ENCODE results near the gene ABCC5. TPM values are rescaled to one million over a fixed set of nuclear protein-coding genes. Genes with fewer than 3 reads are reported as not detected.

Gene ABCC5
- total and polyA plus RNA-seq, 3 donors from 2014 or later, result 35.2 to 77.9 (median 61.5) TPM

GRCh38 chr3:183892610-183893214 lies 125.0 kb downstream of the ABCC5 start:
- Histone ChIP-seq H3K27ac (no peak overlapping the region), H3K4me1 (no peaks in the 10 kb centered on the region), H3K4me3 (no peak overlapping the region), H3K9me3 (no peaks in the 10 kb centered on the region), H3K36me3 (ENCODE audit: low read depth, missing control alignments) (no peaks in the 10 kb centered on the region), H3K27me3 (no peaks in the 10 kb centered on the region)
- intact Hi-C loops (cut with DNase I; ENCODE audit: low total_unique reads), result loop anchor here (10.0 kb wide), 2 partner anchors 122 to 352 kb away; partner anchors contain the start of genes ABCC5, ALG3 and EEF1AKMT4
- WGBS, 2 donors, result 65 to 70% methylated on average over 9 of the region's 9 CpGs
- TF ChIP-seq CTCF (IDR thresholded peaks at IDR 0.05) (no peak), POLR2A (IDR thresholded peaks at IDR 0.05) (no peak)
- DNase-seq, result no peak

- WGBS, 2 donors, result 68 to 78% methylated on average over 10 of the region's 10 CpGs
- no peak overlapping the region for H3K4me3 ChIP-seq
These were observed 131.9 kb downstream of the ABCC5 start for GRCh38 chr3:183885766-183886165.

DNA sequence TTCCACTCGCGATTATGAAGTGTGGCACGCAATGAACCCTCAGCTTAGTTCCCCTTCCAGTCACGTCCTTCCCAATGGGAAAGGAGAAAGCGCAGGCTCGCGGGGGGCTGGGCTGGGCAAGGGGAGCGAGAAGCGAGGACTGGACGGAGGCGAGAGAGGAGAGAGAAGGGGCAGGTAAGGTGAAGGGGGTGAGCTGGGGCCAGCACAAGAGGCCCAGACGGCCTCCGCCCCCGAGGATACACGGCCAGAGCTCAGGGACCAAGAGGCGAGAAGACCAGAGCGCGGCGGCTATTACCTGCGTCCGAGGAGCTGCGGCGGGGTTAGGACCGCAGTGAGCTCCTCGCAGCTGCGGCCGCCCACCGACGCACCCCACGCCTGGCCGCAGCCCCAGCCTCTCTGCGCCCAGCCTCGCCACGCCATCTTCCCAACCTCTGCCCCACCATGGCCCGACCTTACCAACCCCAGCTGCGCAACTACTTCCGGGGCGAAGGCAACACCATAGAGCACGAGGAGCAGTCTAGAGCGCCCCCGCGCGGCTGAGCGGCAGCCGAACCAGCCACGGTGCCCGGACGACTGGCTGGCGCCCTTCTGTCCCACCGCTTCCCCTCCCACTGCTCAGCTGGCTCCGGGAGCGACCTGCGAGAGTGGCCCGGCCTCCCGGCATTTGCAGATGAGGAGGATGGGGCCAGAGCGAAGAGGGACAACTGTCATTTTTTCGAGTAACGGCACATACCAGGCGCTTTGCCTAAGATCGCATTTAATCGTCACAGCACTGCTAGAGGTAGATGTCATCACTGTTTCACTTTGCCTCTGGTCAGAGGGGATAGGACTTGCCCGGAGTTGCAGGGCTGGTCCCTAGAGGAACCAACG lies 133.0 kb downstream of the ABCC5 start, which contains the start of gene PARL:
PARL (minus strand) TSS at position 454 of the 870 bp plus-strand sequence; CDS start at position 420, 34 bp downstream.
- intact Hi-C loops (cut with DNase I; ENCODE audit: low total_unique reads), result no loop called here
- H3K4me1 ChIP-seq, result peaks cover 13% of the 10 kb centered on the region

More at GRCh38 chr3:183885766-183886165, 131.9 kb downstream of the ABCC5 start:
- no peak for TF ChIP-seq CTCF (IDR thresholded peaks at IDR 0.05)
- TF ChIP-seq POLR2A (IDR thresholded peaks at IDR 0.05), result no peak
- Histone ChIP-seq H3K27me3 (no peaks in the 10 kb centered on the region), H3K9me3 (no peaks in the 10 kb centered on the region), H3K27ac (no peak overlapping the region), H3K4me1 (peaks cover 13% of the 10 kb centered on the region), H3K36me3 (ENCODE audit: low read depth, missing control alignments) (no peaks in the 10 kb centered on the region)
- no peak for DNase-seq
- intact Hi-C loops (cut with DNase I; ENCODE audit: low total_unique reads), result no loop called here

DNA sequence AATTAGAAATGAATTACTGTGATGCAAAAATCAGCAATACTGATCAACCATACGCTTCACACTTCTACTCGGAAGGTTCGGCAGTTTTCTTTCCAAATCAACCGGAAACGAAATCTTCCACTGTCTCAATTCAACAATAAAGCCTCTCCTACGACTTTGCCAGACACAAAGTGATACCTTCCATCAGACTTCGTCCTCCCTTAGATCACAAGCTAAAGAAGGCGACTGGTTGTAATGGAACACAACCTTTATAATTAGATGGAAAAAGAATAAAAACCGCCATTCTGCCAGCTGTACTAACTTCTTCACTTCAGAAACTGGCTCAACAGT lies 133.6 kb downstream of the ABCC5 start:
- no peak for DNase-seq
- WGBS, 2 donors, result 1% methylated on average over 9 of the region's 9 CpGs
- Histone ChIP-seq H3K4me3 (peak overlapping the region; percentile 83 to 95), H3K36me3 (ENCODE audit: low read depth, missing control alignments) (no peaks in the 10 kb centered on the region), H3K27ac (peak overlapping the region; percentile 70 to 78), H3K9me3 (no peaks in the 10 kb centered on the region), H3K4me1 (peaks cover 13% of the 10 kb centered on the region), H3K27me3 (no peaks in the 10 kb centered on the region)
- TF ChIP-seq CTCF (IDR thresholded peaks at IDR 0.05) (no peak), POLR2A (IDR thresholded peaks at IDR 0.05) (no peak)
- intact Hi-C loops (cut with DNase I; ENCODE audit: low total_unique reads), result no loop called here

More for the DNA sequence above, 133.0 kb downstream of the ABCC5 start, which contains the start of gene PARL:
- TF ChIP-seq CTCF (IDR thresholded peaks at IDR 0.05) (peak; percentile 86 to 97 (median 95)), POLR2A (IDR thresholded peaks at IDR 0.05) (no peak)
- Histone ChIP-seq H3K27me3 (no peaks in the 10 kb centered on the region), H3K27ac (peak within 1 kb of the TSS; percentile 70 to 78), H3K4me3 (peak within 1 kb of the TSS; percentile 83 to 95), H3K9me3 (no peaks in the 10 kb centered on the region), H3K36me3 (ENCODE audit: low read depth, missing control alignments) (no peaks in the 10 kb centered on the region)
- 0 to 1% methylated on average over 28 to 63 of the region's 63 CpGs for WGBS, 2 donors
- peak; percentile 98 for DNase-seq
